Cardiac fibroblast (primary cell): ENCODE data around the gene ISX.

Experiments
- DNase-seq, 2 donors: peaks; one replicate each; pipeline versions ENCODE4 v3.0.0 to v3.0.0-alpha.2; 2010; ENCODE audit warnings: low read depth in 2 of 2
- H3K4me3 ChIP-seq, 2 donors: replicated peaks in 1 of 2; 1 replicate in 1 of 2; 2 replicates in 1 of 2; pipeline ENCODE4 v1.5.1; 2011; ENCODE audit warnings: low read depth in 2 of 2, low read length in 2 of 2, mild to moderate bottlenecking in 2 of 2, moderate library complexity in 1 of 2
- CTCF ChIP-seq: IDR thresholded peaks from one replicate; pipeline ENCODE4 v1.5.1; 2011; ENCODE audit warnings: low read depth, mild to moderate bottlenecking, low read length, inconsistent platforms

Gene ISX

GRCh38 chr22:35065183-35065582 lies 775 bp upstream of the ISX start:
- no peak overlapping the region for H3K4me3 ChIP-seq
- no peak for DNase-seq
- TF ChIP-seq CTCF, result no peak

- no peak for DNase-seq
- no peak for TF ChIP-seq CTCF
These were observed 810 bp downstream of the ISX start for GRCh38 chr22:35066768-35067167.

GRCh38 chr22:35069541-35069940 lies 3.6 kb downstream of the ISX start:
- TF ChIP-seq CTCF, result no peak
- DNase-seq, result no peak
- H3K4me3 ChIP-seq, result no peak overlapping the region

More at GRCh38 chr22:35066768-35067167, 810 bp downstream of the ISX start:
- H3K4me3 ChIP-seq, result no peak overlapping the region

- DNase-seq, result no peak
- TF ChIP-seq CTCF, result no peak
These were observed 4.6 kb downstream of the ISX start for GRCh38 chr22:35070451-35071093.

GRCh38 chr22:35071784-35072183 lies 5.8 kb downstream of the ISX start:
- H3K4me3 ChIP-seq, result no peak overlapping the region
- TF ChIP-seq CTCF, result no peak
- DNase-seq, result no peak

More at GRCh38 chr22:35070451-35071093, 4.6 kb downstream of the ISX start:
- no peak overlapping the region for H3K4me3 ChIP-seq

GRCh38 chr22:35072925-35073324 lies 7.0 kb downstream of the ISX start:
- H3K4me3 ChIP-seq, result no peak overlapping the region
- TF ChIP-seq CTCF, result no peak
- DNase-seq, result peak in 1 of 2 donors; percentile 8

GRCh38 chr22:35074583-35074982 lies 8.6 kb downstream of the ISX start:
- no peak overlapping the region for H3K4me3 ChIP-seq
- DNase-seq, result no peak
- TF ChIP-seq CTCF, result no peak
